Endothelial cell of umbilical vein (primary cell): ENCODE measurements around the gene RABL6. TPM values are rescaled to one million over a fixed set of nuclear protein-coding genes. Genes with fewer than 3 reads are reported as not detected.

ENCODE experiments used
- BruUV-seq: library from RNA; stranded (reverse); fragments of 400-500 nt; replicated peaks from 2 replicates; lab custom pipeline; 2021; lab: Mats Ljungman, UMichigan
- CTCF ChIA-PET: fragments of 300-600, 350-600 bp; sonication (Branson Sonifier 250); formaldehyde crosslinking; loops from one replicate; lab custom pipeline; 2021; ENCODE audit warnings: antibody characterized with exemption, inconsistent platforms; lab: Charles Lee
- POLR2A ChIA-PET: fragments of 300-600, 350-600 bp; sonication (Branson Sonifier 250); formaldehyde crosslinking; loops from one replicate; lab custom pipeline; 2021; ENCODE audit warnings: antibody characterized with exemption, inconsistent platforms; lab: Charles Lee
- DNase-seq: peaks from one replicate; pipeline ENCODE4 v3.0.0-alpha.2; 2011; ENCODE audit warnings: low read depth, low spot score
- FAIRE-seq: peaks from 2 replicates; lab custom pipeline; 2011; peaks lifted over from hg19 to GRCh38; lab: Jason Lieb, UNC
- H2AFZ ChIP-seq: 2 replicates; pipeline ENCODE4 v1.6.0; 2012; ENCODE audit warnings: low read depth, low read length, control low read depth, inconsistent platforms
- H3K27ac ChIP-seq: 2 replicates; pipeline ENCODE4 v1.5.1; 2011; ENCODE audit warnings: low read depth, mild to moderate bottlenecking, control low read depth, low read length, moderate library complexity; ENCODE audit not compliant: insufficient read depth
- H3K27me3 ChIP-seq, 2 experiments: 2 replicates each; pipeline versions ENCODE4 v1.6.0 to v1.6.1; 2011; ENCODE audit warnings: low read length in 2 of 2, mixed read lengths in 1 of 2; ENCODE audit not compliant: control insufficient read depth in 2 of 2, insufficient read depth in 2 of 2
- H3K36me3 ChIP-seq, 2 experiments: 2 replicates in 1 of 2; 3 replicates in 1 of 2; pipeline ENCODE4 v1.5.1; 2011; ENCODE audit warnings: low read length in 2 of 2, mild to moderate bottlenecking in 1 of 2, moderate library complexity in 1 of 2; ENCODE audit not compliant: control insufficient read depth in 2 of 2, insufficient read depth in 2 of 2; ENCODE audit errors: extremely low read depth in 1 of 2
- H3K4me1 ChIP-seq: 3 replicates; pipeline ENCODE4 v1.5.1; 2011; ENCODE audit warnings: mild to moderate bottlenecking, low read length; ENCODE audit not compliant: control insufficient read depth, insufficient read depth; ENCODE audit errors: extremely low read depth
- H3K4me2 ChIP-seq: 2 replicates; pipeline ENCODE4 v1.6.1; 2011; ENCODE audit warnings: low read length, control low read depth, mixed read lengths; ENCODE audit not compliant: insufficient read depth
- H3K4me3 ChIP-seq, 3 experiments: fragments of 200-600 bp in 1 of 3; sonication (generic), shearing (Covaris generic) in 1 of 3; replicated peaks in 1 of 3; 2 replicates each; pipeline ENCODE4 v1.5.1; 2011 to 2016; ENCODE audit warnings: control low read depth in 3 of 3, low read length in 3 of 3, mild to moderate bottlenecking in 2 of 3, inconsistent platforms in 1 of 3, low read depth in 1 of 3, moderate library complexity in 1 of 3; ENCODE audit not compliant: insufficient read depth in 1 of 3
- H3K79me2 ChIP-seq: 2 replicates; pipeline ENCODE4 v1.6.0; 2012; ENCODE audit warnings: low read length, inconsistent platforms; ENCODE audit not compliant: control insufficient read depth, insufficient read depth
- H3K9ac ChIP-seq: replicated peaks from 2 replicates; pipeline ENCODE3; 2011; ENCODE audit warnings: low read length, control low read depth; ENCODE audit not compliant: insufficient read depth; ENCODE audit errors: extremely low read depth
- H3K9me1 ChIP-seq: replicated peaks from 3 replicates; pipeline ENCODE4 v1.6.0; 2011; ENCODE audit warnings: mild to moderate bottlenecking, low read length; ENCODE audit not compliant: control insufficient read depth, insufficient read depth; ENCODE audit errors: extremely low read depth
- H3K9me3 ChIP-seq: replicated peaks from 2 replicates; pipeline ENCODE4 v1.5.1; 2012; ENCODE audit warnings: low read length, inconsistent platforms; ENCODE audit not compliant: control insufficient read depth, insufficient read depth
- H4K20me1 ChIP-seq: replicated peaks from 2 replicates; pipeline ENCODE3; 2011; ENCODE audit warnings: mild to moderate bottlenecking, low read length; ENCODE audit not compliant: control insufficient read depth, insufficient read depth; ENCODE audit errors: extremely low read depth
- CTCF ChIP-seq, 2 donors: IDR thresholded peaks; 1 replicate in 1 of 2; 2 replicates in 1 of 2; pipeline ENCODE4 v1.5.1; 2011; ENCODE audit warnings: low read length in 2 of 2, mild to moderate bottlenecking in 2 of 2, moderate library complexity in 2 of 2, control low read depth in 1 of 2, inconsistent platforms in 1 of 2, low read depth in 1 of 2; ENCODE audit not compliant: insufficient read depth in 1 of 2; ENCODE audit errors: extremely low read depth in 1 of 2
- EZH2 ChIP-seq: IDR thresholded peaks from 2 replicates; pipeline ENCODE4 v1.6.1; 2012; ENCODE audit warnings: borderline replicate concordance, low read depth, mild to moderate bottlenecking, moderate library complexity, low read length, inconsistent platforms; ENCODE audit not compliant: severe bottlenecking
- FOS ChIP-seq: IDR thresholded peaks from 2 replicates; pipeline ENCODE4 v1.6.1; 2011; ENCODE audit warnings: mild to moderate bottlenecking, low read length, moderate library complexity, borderline replicate concordance; ENCODE audit not compliant: insufficient read depth
- GATA2 ChIP-seq: IDR thresholded peaks from 2 replicates; pipeline ENCODE4 v1.7.0; 2011; ENCODE audit warnings: low read depth, mild to moderate bottlenecking, moderate library complexity, mixed read lengths, low read length; ENCODE audit not compliant: insufficient read length, insufficient read depth
- JUN ChIP-seq: IDR thresholded peaks from 2 replicates; pipeline ENCODE4 v1.6.1; 2011; ENCODE audit warnings: borderline replicate concordance, low read depth; ENCODE audit not compliant: insufficient read length, insufficient read depth
- MAX ChIP-seq: IDR thresholded peaks from 2 replicates; pipeline ENCODE4 v1.6.1; 2011; ENCODE audit not compliant: insufficient read depth, insufficient read length
- MYC ChIP-seq: IDR thresholded peaks from one replicate; pipeline ENCODE4 v1.6.1; 2011; ENCODE audit warnings: mild to moderate bottlenecking, low read depth, low read length
- POLR2A ChIP-seq: IDR thresholded peaks from 2 replicates; pipeline ENCODE4 v1.6.1; 2012; ENCODE audit warnings: low read depth, mild to moderate bottlenecking, control low read depth, low read length
- POLR2AphosphoS5 ChIP-seq: IDR thresholded peaks from 2 replicates; pipeline ENCODE4 v1.6.1; 2012; ENCODE audit warnings: low read depth, mild to moderate bottlenecking, control low read depth, low read length, moderate library complexity; ENCODE audit not compliant: insufficient read depth
- dilution Hi-C: fragments of 300-500 bp; cut with MboI; formaldehyde crosslinking; loops from one replicate; pipeline ENCODE4 v1.15.0; 2019; ENCODE audit warnings: low sequenced_read_pairs; ENCODE audit not compliant: extremely low pct_ligation_motif_present
- intact Hi-C: fragments of 100-400 bp; cut with micrococcal nuclease; formaldehyde crosslinking; loops from one replicate; pipeline ENCODE4 v1.10.0; 2022
- polyA plus RNA-seq, 4 experiments: library from polyadenylated mRNA; depleted of rRNA in 3 of 4; stranded (reverse) in 3 of 4; unstranded in 1 of 4; fragments of >200 nt; gene quantifications; 2 replicates each; pipeline versions ENCODE4 v1.2.1 to v1.2.3, GENCODE V29; 2011 to 2012; ENCODE audit warnings: missing spikeins in 1 of 4
- total RNA-seq: library from RNA; stranded (reverse); gene quantifications from 2 replicates; pipeline ENCODE4 v1.2.3, GENCODE V29; 2021

The RABL6 gene
- total and polyA plus RNA-seq, 2 donors (not counting 3 experiments of a cell fraction or from before 2014, with no cell fraction given), result 60.8 to 112 TPM

- Histone ChIP-seq H3K79me2 (peaks cover 69% of the 10 kb centered on the region), H2AFZ (no peak overlapping the region), H3K4me3 (no peak overlapping the region), H4K20me1 (no peaks in the 10 kb centered on the region), H3K36me3 (no peaks in the 10 kb centered on the region), H3K4me2 (no peak overlapping the region), H3K9me3 (no peaks in the 10 kb centered on the region), H3K4me1 (peaks cover 9% of the 10 kb centered on the region), H3K27me3 (no peaks in the 10 kb centered on the region), H3K27ac (no peak overlapping the region), H3K9me1 (no peaks in the 10 kb centered on the region), H3K9ac (no peak overlapping the region)
- FAIRE-seq (no peak), DNase-seq (no peak)
- BruUV-seq, result no TSS peak
- ChIA-PET POLR2A (no interaction called here), CTCF (no interaction called here)
- TF ChIP-seq CTCF (IDR thresholded peaks at IDR 0.05; ENCODE audit: extremely low read depth in 1 of 2, insufficient read depth in 1 of 2, low read depth in 1 of 2, low read length in 2 of 2) (no peak), POLR2A (no peak), FOS (no peak), JUN (no peak), EZH2 (no peak), MAX (no peak), POLR2AphosphoS5 (no peak), GATA2 (no peak), MYC (no peak)
- dilution Hi-C loops (no loop called here), intact Hi-C loops (loop anchor here (5.0 kb wide), 2 partner anchors 52 to 98 kb away; partner anchors contain the start of genes FBXW5 and TMEM141)
These were observed 82.1 kb downstream of the RABL6 start for GRCh38 chr9:136889858-136890257.
